Activated CD4-positive, CD25-positive, alpha-beta regulatory T cell treated with anti-CD3 and anti-CD28 coated beads, Interleukin-2, amount 50 U/mL, for 72 hours (primary cell): ENCODE results near the gene FNDC10.

Experiments used
- DNase-seq: peaks from one replicate; pipeline ENCODE4 v3.0.0; 2021

Gene FNDC10

GRCh38 chr1:1627829-1628753 lies 28.2 kb upstream of the FNDC10 start:
- peak; percentile 34 for DNase-seq

GRCh38 chr1:1627261-1627828 lies 27.4 kb upstream of the FNDC10 start:
- DNase-seq = peak; percentile 29

GRCh38 chr1:1626207-1627141 lies 26.5 kb upstream of the FNDC10 start:
- DNase-seq = peak; percentile 31

- DNase-seq = peak; percentile 29
These were observed 25.9 kb upstream of the FNDC10 start for GRCh38 chr1:1625824-1626206.

GRCh38 chr1:1625404-1625775 lies 25.5 kb upstream of the FNDC10 start:
- DNase-seq = no peak

- DNase-seq = no peak
These were observed 24.8 kb upstream of the FNDC10 start for GRCh38 chr1:1624443-1625403.

GRCh38 chr1:1623631-1624442 lies 23.9 kb upstream of the FNDC10 start:
- DNase-seq = no peak

- no peak for DNase-seq
These were observed 23.3 kb upstream of the FNDC10 start for GRCh38 chr1:1623181-1623630.

- no peak for DNase-seq
These were observed 22.8 kb upstream of the FNDC10 start for GRCh38 chr1:1622788-1623094.

- no peak for DNase-seq
These were observed 22.3 kb upstream of the FNDC10 start for GRCh38 chr1:1622010-1622787.

GRCh38 chr1:1621173-1622009 lies 21.5 kb upstream of the FNDC10 start:
- no peak for DNase-seq

- no peak for DNase-seq
These were observed 20.7 kb upstream of the FNDC10 start for GRCh38 chr1:1620433-1621139.

GRCh38 chr1:1619917-1620361 lies 20.0 kb upstream of the FNDC10 start:
- no peak for DNase-seq

GRCh38 chr1:1618396-1619068 lies 18.6 kb upstream of the FNDC10 start:
- no peak for DNase-seq

- no peak for DNase-seq
These were observed 18.0 kb upstream of the FNDC10 start for GRCh38 chr1:1617925-1618324.

GRCh38 chr1:1617516-1617915 lies 17.6 kb upstream of the FNDC10 start:
- DNase-seq = peak; percentile 27

- peak; percentile 30 for DNase-seq
These were observed 16.9 kb upstream of the FNDC10 start for GRCh38 chr1:1616838-1617237.
